AG10803 (cell line): Measurements from ENCODE around the gene FCGBP.
"Not testable (repeated sequence)": the region's sequence is repeated elsewhere in the genome, so short reads cannot be mapped to it uniquely, and the experiment has no call there.

Experiments
- DNase-seq: peaks from one replicate; pipeline ENCODE4 v3.0.0; 2010; ENCODE audit warnings: low read depth
- H3K4me3 ChIP-seq: 2 replicates; pipeline ENCODE4 v1.5.1; 2011; ENCODE audit warnings: mild to moderate bottlenecking, low read length, control low read depth
- TF ChIP-seq, protein P1 (sequence below): conservative IDR thresholded peaks from 2 replicates; pipeline ENCODE4 v1.5.1; 2011; ENCODE audit warnings: mild to moderate bottlenecking, low read length, control low read depth, inconsistent platforms

FCGBP gene

DNA sequence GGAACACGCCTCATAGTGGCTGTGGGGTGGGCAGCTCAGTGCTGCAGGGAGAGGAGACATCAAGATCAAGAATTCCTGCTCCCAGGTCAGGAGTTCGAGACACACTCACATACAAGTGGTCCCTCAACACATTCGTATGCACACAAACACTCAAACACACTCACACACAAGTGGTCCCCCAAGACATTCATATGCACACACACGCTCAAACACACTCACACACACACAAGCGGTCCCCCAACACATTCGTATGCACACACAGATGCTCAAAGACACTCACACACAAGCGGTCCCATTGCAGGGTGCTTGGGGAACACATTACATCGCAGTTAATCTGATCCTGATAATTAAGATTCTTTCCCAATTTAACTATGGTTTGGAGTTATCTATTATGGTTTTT is 28.2 kb downstream of the FCGBP start:
- DNase-seq, result no peak
- no peak overlapping the region for H3K4me3 ChIP-seq
- TF ChIP-seq, protein P1, sequence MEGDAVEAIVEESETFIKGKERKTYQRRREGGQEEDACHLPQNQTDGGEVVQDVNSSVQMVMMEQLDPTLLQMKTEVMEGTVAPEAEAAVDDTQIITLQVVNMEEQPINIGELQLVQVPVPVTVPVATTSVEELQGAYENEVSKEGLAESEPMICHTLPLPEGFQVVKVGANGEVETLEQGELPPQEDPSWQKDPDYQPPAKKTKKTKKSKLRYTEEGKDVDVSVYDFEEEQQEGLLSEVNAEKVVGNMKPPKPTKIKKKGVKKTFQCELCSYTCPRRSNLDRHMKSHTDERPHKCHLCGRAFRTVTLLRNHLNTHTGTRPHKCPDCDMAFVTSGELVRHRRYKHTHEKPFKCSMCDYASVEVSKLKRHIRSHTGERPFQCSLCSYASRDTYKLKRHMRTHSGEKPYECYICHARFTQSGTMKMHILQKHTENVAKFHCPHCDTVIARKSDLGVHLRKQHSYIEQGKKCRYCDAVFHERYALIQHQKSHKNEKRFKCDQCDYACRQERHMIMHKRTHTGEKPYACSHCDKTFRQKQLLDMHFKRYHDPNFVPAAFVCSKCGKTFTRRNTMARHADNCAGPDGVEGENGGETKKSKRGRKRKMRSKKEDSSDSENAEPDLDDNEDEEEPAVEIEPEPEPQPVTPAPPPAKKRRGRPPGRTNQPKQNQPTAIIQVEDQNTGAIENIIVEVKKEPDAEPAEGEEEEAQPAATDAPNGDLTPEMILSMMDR, result no peak

DNA sequence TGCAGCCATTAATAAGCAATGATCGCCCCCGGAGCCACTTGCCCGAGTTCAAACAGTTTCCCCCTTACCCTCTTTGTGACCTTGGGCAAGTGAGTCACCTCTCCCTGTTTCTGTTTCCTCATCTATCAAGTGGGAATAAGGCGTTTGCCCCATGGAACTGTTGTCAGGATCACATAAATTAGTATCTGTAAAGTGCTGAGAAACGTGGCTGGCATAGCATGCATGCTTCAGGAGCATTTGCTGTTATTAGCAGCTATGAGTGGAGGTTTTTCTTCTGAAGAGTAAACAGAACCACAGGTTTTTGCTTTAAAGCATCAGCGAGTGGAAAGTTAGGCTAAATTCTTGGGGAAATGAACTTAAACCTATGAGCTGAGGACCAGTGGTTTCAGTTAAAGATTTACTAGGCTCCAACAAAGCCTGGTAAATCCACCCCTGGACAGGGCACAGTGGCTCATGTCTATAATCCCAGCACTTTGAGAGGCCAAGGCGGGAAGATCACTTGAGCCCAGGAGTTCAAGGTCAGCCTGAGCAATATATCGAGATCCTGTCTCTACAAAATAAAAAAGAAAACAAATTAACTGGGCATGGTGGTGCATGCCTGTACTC is 30.8 kb downstream of the FCGBP start:
- DNase-seq, H3K4me3 ChIP-seq: not testable (repeated sequence)

DNA sequence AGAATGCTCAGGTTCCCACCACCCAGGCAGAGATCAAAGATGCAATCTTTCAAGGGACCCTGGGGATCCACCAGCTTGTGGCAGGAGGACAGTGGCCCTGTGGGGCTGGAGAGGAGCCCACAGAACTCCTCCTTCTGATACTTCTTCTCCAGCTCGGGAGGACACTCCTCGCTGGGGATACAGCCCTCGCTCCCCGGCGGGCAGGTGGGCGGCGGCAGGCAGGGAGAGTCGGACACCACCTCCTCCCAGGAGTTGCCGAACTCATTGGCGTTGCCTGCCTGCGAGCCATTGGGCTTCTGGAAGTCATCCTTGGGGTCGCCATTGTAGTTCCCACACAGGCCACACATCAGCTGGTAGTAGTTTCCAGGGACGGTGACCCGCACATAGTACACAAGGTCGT is 32.1 kb downstream of the FCGBP start:
- not testable (repeated sequence) for H3K4me3 ChIP-seq, DNase-seq

DNA sequence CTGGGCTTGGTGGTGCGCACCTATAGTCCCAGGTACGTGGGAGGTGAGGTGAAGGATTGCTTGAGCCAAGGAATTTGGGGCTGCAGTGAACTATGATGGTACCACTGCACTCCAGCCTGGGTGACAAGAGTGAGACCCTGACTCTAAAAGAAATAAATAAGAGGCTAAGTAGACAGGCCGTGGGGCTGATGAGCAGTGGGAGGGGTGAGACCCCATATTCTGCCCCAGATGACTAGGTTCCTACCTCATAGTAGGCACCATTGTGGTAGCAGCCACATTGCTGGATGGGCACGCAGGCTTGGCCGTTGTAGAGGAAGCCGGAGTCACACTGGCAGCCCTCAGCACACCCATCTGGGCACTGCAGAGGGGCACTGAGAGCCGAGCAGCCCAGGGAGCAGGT is 32.8 kb downstream of the FCGBP start:
- not testable (repeated sequence) for H3K4me3 ChIP-seq, DNase-seq

DNA sequence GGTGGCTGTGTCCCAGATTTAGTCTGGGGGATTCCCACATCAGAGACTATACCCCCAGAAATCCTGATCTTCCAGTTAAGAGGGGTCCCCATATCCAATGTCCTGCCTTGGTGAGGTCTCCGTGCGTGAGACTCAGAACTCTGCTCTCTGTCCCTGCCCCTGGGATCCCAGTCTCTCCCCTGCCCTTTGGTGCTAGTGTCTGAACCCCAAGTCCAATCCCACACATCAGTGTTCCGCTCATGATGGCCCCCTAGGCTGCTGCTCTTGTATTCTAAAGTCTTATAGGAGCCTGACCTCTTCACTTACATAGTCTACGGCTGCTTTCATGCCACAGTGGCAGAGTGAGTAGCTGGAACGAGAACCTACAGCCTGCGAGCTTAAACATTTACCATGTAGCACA is 35.6 kb downstream of the FCGBP start:
- H3K4me3 ChIP-seq, DNase-seq: not testable (repeated sequence)

DNA sequence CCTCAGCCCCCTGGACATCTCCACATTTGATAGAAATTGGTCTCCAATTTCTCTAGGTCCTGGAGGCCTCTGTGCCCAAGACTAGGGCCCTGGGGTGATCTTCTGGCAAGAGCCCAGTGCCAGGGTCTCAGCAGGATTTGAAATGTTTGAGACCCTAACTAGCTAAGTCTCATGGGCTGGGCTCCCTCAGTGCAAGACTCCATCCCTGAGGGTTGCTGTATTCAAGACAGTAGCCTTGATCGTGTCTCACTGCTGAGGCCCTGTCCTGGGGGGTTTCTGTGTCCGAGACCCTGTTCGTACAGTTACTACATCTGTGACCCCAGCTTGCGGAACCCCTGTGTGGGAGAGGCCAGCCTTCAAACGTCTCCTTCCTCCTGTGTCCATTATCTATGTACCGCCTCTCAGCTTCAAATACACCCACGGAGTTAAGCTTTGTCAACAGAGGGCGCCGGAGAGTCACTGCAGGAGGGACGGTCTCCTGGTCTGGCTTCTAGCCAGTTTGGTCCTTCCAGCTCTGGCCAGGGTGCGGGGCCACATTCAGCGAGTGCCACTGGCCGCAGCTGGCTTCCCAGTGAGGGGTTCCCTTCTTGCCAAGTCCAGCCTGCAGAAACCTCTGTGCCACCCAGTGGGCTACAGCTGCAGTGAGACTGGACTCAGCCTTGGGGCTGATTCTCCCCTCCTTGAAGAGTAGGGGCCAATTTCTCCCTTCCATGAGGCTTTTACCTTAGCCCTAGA is 36.8 kb downstream of the FCGBP start:
- not testable (repeated sequence) for H3K4me3 ChIP-seq, DNase-seq

DNA sequence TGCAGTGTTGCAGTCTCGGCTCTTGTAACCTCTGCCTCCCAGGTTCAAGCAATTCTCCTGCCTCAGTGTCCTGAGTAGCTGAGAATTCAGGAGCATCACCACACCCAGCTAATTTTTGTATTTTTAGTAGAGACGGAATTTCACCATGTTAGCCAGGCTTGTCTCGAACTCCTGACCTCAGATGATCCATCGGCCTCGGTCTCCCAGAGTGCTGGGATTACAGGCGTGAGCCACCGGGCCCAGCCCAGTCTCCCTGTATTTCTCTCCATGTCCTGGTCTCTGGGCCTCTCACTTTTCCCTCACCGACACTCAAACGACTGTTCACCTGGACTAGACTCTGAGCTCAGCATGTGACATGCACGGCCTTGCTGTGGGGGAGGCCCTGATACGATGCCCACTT is 39.3 kb downstream of the FCGBP start:
- not testable (repeated sequence) for H3K4me3 ChIP-seq, DNase-seq

DNA sequence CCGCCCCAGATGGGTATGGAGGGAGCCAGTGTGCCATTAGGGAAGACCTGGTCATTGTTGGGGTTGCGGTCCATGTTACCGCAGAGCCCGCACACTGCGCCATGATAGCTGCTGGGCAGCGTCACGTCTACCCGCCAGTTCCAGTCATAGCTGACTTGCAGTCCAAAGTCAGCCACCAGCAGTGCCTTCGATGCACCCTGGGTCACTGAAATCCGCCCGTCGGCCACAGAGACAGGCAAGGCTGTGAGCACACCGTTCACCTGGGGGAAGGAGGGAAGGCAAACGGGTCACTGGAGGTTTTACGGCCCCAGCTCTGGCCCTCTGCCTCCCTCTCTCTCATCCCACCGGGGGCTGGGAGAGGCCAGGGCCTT is 40.2 kb downstream of the FCGBP start:
- not testable (repeated sequence) for H3K4me3 ChIP-seq, DNase-seq

DNA sequence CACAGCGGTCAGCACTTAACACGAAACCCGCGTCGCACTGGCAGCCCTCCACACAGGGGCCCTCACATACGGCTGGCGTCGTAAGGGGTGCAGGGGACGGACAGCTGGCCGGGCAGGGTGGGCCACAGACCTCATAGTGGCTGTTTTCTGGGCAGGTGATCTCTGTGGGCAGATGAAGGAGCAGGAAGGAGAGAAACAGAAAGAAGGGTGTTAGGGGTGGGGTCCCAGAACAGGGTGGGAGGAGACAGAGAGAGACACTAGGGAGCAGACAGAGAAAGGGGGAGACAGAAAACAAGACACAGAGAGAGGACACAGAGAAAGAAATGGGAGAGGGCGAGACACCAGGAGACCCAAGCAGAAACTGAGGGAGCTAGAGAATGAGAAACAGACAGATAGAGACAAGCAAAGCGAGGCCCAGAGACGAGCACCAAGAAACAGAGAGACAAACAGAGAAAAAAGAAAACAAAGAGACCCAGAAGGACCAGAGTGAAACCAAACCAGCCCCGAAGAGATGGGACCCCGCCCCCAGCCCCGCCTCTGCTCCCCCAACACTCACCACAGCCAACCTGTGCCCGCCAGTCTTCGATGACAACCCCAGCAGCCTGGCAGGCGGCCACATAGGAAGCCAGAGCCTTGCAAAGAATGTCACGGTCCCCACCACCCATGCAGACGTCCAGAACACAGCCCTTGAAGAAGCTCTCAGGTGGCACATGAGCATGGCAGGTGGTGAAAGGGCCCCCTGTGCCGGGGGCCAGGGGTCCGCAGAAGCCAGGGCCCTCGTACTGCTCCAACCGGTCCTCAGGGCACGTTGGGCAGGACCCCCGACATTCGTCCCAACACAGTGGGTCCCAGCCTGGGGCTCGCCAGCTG is 40.8 kb downstream of the FCGBP start:
- H3K4me3 ChIP-seq, DNase-seq: not testable (repeated sequence)

DNA sequence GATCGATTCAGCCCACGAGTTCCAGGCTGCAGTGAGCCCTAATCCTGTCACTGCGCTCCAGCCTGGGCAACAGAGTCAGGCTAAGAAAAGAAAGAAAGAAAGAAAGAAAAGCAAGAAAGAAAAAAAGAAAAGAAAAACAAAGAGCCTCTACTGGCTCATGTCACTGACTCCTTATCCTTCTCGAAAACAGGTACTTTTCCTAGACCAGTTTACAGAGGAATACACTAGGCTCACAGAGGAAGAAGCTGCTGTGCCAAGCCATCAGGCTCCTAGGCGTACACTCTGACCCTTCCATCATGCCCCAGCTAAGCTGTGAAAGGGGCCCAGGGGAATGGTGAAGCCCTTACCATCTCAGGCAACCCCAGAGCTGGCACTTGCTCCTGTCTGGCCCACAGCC is 41.9 kb downstream of the FCGBP start:
- not testable (repeated sequence) for H3K4me3 ChIP-seq

DNA sequence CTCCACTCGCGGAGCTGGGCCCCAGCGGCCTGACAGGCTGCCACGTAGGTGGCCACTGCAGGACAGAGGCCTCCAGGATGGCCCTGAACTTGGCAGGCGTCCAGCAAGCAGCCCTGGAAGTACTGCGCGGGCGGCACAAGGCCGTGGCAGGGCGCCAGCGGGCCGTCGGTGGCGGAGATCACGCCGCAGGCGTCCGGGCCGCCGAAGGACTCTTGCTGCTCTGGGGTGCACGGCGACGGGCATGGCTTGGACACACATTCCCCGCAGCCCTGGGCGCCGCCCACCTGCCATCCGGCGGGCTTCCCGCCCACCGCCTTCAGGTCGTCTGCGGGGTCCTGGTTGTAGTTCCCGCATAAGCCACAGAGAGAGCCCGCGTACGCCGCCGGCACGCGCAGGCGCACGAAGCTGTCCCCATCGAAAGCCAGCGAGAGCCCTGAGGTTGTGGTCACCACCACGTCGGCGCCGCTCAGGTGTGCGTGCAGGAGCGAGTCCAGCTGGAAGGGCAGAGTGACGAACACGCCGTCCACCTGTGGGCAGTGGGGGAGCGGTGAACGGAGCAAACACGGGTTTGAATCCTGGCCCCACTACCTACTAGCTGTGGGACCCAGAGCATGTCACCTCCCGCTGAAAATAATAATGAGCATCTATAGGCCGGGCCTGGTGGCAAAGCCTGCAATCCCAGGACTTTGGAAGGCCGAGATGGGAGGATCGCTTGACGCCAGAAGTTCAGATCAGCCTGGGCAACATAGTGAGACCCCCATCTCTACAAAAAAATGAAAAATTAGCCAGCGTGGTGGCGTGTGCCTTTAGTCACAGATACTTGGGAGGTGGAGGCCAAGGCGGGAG is 42.6 kb downstream of the FCGBP start:
- H3K4me3 ChIP-seq, DNase-seq: not testable (repeated sequence)

More for the DNA sequence above, 41.9 kb downstream of the FCGBP start:
- not testable (repeated sequence) for DNase-seq

DNA sequence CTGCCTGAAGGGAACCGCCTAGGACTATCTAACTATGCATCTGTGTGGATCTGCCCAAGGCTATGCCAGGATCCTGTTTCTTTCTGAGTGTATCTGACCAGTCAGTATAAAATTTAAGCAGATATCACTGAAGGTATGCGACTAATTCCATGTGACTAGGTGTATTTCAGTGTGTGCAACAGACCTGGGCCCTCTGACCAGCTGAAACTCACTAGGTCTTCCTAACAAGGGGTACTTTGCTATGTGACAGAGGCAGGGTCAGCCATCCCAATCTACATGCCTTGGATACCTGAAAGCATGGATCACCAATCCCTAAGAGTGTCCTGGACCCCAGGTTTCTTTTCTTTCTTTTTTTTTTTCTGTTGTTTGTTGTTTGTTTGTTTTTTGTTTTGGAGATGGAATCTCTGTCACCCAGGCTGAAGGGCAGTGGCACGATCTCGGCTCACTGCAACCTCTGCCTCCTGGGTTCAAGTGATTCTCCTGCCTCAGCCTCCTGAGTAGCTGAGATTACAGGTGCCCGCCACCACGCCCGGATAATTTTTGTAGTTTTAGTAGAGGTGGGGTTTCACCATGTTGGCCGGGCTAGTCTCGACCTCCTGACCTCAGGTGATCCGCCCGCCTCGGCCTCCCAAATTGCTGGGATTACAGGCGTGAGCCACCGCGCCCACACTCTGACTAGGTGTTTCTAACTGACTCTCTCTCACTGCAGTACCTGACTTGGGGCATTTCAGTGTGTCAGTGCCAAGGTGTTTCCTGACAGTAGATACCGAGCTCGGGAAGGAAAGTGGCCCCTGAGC is 43.5 kb downstream of the FCGBP start:
- H3K4me3 ChIP-seq, result no peak overlapping the region
- DNase-seq, result no peak
- TF ChIP-seq, protein P1, result no peak

DNA sequence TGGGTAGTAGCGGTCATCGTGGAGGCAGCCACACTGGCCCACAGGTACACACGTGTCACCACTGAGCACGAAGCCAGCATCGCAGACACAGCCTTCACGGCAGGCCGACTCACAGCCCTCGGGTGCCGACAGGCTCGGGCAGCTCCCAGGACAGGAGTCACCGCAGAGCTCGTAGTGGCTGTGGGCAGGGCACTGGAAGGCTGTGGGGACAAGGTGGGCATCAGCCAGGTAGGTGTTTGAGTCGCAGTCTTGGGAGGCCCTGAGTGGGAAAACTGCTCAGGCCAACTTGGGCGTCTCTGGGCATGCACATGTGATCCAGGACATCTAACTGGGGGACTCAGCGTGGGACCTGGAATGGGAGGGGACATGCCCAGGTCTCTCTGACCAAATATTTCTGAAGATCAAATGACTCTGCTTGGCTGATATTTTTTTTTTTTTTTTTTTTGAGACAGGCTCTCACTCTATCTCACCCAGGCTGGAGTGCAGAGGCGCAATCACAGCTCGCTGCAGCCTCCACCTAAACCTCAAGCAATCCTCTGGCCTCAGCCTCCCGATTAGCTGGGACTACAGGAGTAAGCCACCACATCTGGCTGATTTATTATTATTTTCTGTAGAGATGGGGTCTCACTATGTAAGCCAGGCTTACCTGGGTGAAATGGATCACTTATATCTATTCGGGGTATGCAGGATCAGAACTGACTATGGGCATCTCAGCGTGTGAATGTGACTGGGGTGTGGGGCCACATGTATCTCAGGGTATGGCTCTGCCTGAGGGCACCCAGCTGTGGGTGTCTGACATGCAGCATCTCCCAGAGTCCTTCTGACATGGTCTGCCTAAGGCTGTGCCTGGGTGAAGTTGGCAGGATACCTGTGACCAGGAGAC is 44.3 kb downstream of the FCGBP start:
- DNase-seq, H3K4me3 ChIP-seq: not testable (repeated sequence)

DNA sequence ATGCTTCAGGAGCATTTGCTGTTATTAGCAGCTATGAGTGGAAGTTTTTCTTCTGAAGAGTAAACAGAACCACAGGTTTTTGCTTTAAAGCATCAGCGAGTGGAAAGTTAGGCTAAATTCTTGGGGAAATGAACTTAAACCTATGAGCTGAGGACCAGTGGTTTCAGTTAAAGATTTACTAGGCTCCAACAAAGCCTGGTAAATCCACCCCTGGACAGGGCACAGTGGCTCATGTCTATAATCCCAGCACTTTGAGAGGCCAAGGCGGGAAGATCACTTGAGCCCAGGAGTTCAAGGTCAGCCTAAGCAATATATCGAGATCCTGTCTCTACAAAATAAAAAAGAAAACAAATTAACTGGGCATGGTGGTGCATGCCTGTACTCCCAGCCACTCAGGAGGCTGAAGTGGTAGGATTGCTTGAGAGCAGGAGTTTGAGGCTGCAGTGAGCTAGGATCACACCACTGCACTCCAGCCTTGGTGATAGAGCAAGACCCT is 46.9 kb downstream of the FCGBP start:
- DNase-seq, H3K4me3 ChIP-seq: not testable (repeated sequence)
